ENCODE measurements around the gene PLAC8L1. TPM values are rescaled to one million over a fixed set of nuclear protein-coding genes. Genes with fewer than 3 reads are reported as not detected.
"Not testable (repeated sequence)": the region's sequence is repeated elsewhere in the genome, so short reads cannot be mapped to it uniquely, and the experiment has no call there.

Gene PLAC8L1
- total RNA-seq, 1 donor from 2014 or later, result 2.0 TPM

GRCh38 chr5:146112476-146112875 is 7.1 kb upstream of the PLAC8L1 start:
- peaks cover 19% of the 10 kb centered on the region for H3K36me3 ChIP-seq (ENCODE audit: insufficient read depth, low read length)
- H3K79me2 ChIP-seq (ENCODE audit: insufficient read depth, low read length), result no peaks in the 10 kb centered on the region
- H4K20me1 ChIP-seq (ENCODE audit: insufficient read depth, low read length), result peaks cover 3% of the 10 kb centered on the region
- no peaks in the 10 kb centered on the region for H3K4me1 ChIP-seq (ENCODE audit: insufficient read depth, low read length)
- no peaks in the 10 kb centered on the region for H3K9me3 Mint-ChIP-seq (ENCODE audit: unreplicated experiment)
- no peak overlapping the region for H3K4me3 ChIP-seq (ENCODE audit: insufficient read depth, low read depth, low read length)
- H3K27ac Mint-ChIP-seq (ENCODE audit: unreplicated experiment), result no peak overlapping the region
- H2AFZ ChIP-seq (ENCODE audit: low read depth, low read length), result no peak overlapping the region
- no peak overlapping the region for H3K4me2 ChIP-seq (ENCODE audit: low read length)
- no peak for TF ChIP-seq CTCF (IDR thresholded peaks at IDR 0.05; ENCODE audit: insufficient read depth, low read depth, low read length)
- no peak for TF ChIP-seq EZH2 (IDR thresholded peaks at IDR 0.05; ENCODE audit: insufficient read depth, low read length)
- H3K27ac ChIP-seq (ENCODE audit: low read depth, low read length), result no peak overlapping the region
- no peak overlapping the region for H3K9ac ChIP-seq (ENCODE audit: low read length)
- H3K27me3 ChIP-seq (ENCODE audit: insufficient read depth, low read length), result no peaks in the 10 kb centered on the region
- DNase-seq (ENCODE audit: low read depth) (no peak), FAIRE-seq (no peak)
- H3K4me1 Mint-ChIP-seq (ENCODE audit: low read depth, unreplicated experiment), result no peaks in the 10 kb centered on the region
- no peak overlapping the region for H3K4me3 Mint-ChIP-seq (ENCODE audit: unreplicated experiment)
- H3K36me3 Mint-ChIP-seq (ENCODE audit: low read depth, unreplicated experiment), result peaks cover 9% of the 10 kb centered on the region
- H3K9me3 ChIP-seq (ENCODE audit: insufficient read depth, low read depth, low read length), result no peaks in the 10 kb centered on the region
- H3K27me3 Mint-ChIP-seq (ENCODE audit: low read depth, unreplicated experiment), result no peaks in the 10 kb centered on the region

- Histone ChIP-seq H3K27me3 (ENCODE audit: insufficient read depth, low read length) (no peaks in the 10 kb centered on the region), H2AFZ (ENCODE audit: low read depth, low read length) (no peak overlapping the region), H3K9me3 (ENCODE audit: insufficient read depth, low read depth, low read length) (no peaks in the 10 kb centered on the region), H3K9ac (ENCODE audit: low read length) (no peak overlapping the region), H3K27ac (ENCODE audit: low read depth, low read length) (no peak overlapping the region), H4K20me1 (ENCODE audit: insufficient read depth, low read length) (peaks cover 3% of the 10 kb centered on the region), H3K79me2 (ENCODE audit: insufficient read depth, low read length) (no peaks in the 10 kb centered on the region), H3K4me2 (ENCODE audit: low read length) (no peak overlapping the region), H3K36me3 (ENCODE audit: insufficient read depth, low read length) (peaks cover 18% of the 10 kb centered on the region), H3K4me1 (ENCODE audit: insufficient read depth, low read length) (no peaks in the 10 kb centered on the region), H3K4me3 (ENCODE audit: insufficient read depth, low read depth, low read length) (no peak overlapping the region)
- Mint-ChIP-seq H3K9me3 (ENCODE audit: unreplicated experiment) (no peaks in the 10 kb centered on the region), H3K27me3 (ENCODE audit: low read depth, unreplicated experiment) (no peaks in the 10 kb centered on the region), H3K4me3 (ENCODE audit: unreplicated experiment) (no peak overlapping the region), H3K4me1 (ENCODE audit: low read depth, unreplicated experiment) (no peaks in the 10 kb centered on the region), H3K27ac (ENCODE audit: unreplicated experiment) (no peak overlapping the region), H3K36me3 (ENCODE audit: low read depth, unreplicated experiment) (peaks cover 9% of the 10 kb centered on the region)
- no peak for FAIRE-seq
- no peak for TF ChIP-seq CTCF (IDR thresholded peaks at IDR 0.05; ENCODE audit: insufficient read depth, low read depth, low read length)
- DNase-seq (ENCODE audit: low read depth), result no peak
These were observed 6.0 kb upstream of the PLAC8L1 start for GRCh38 chr5:146111409-146111808.

GRCh38 chr5:146109379-146109778 is 4.0 kb upstream of the PLAC8L1 start:
- no peak overlapping the region for H3K27ac ChIP-seq (ENCODE audit: low read depth, low read length)
- Mint-ChIP-seq H3K4me1 (ENCODE audit: low read depth, unreplicated experiment) (no peaks in the 10 kb centered on the region), H3K9me3 (ENCODE audit: unreplicated experiment) (no peaks in the 10 kb centered on the region), H3K27ac (ENCODE audit: unreplicated experiment) (no peak overlapping the region), H3K4me3 (ENCODE audit: unreplicated experiment) (no peak overlapping the region), H3K36me3 (ENCODE audit: low read depth, unreplicated experiment) (peaks cover 11% of the 10 kb centered on the region), H3K27me3 (ENCODE audit: low read depth, unreplicated experiment) (no peaks in the 10 kb centered on the region)
- no peak for DNase-seq (ENCODE audit: low read depth)
- no peak for FAIRE-seq
- no peak overlapping the region for H3K4me2 ChIP-seq (ENCODE audit: low read length)
- no peaks in the 10 kb centered on the region for H3K4me1 ChIP-seq (ENCODE audit: insufficient read depth, low read length)
- TF ChIP-seq EZH2 (IDR thresholded peaks at IDR 0.05; ENCODE audit: insufficient read depth, low read length) (no peak), CTCF (IDR thresholded peaks at IDR 0.05; ENCODE audit: insufficient read depth, low read depth, low read length) (no peak)
- no peaks in the 10 kb centered on the region for H3K79me2 ChIP-seq (ENCODE audit: insufficient read depth, low read length)
- H3K9ac ChIP-seq (ENCODE audit: low read length), result no peak overlapping the region
- no peak overlapping the region for H2AFZ ChIP-seq (ENCODE audit: low read depth, low read length)
- peaks cover 14% of the 10 kb centered on the region for H3K36me3 ChIP-seq (ENCODE audit: insufficient read depth, low read length)
- no peak overlapping the region for H3K4me3 ChIP-seq (ENCODE audit: insufficient read depth, low read depth, low read length)
- no peaks in the 10 kb centered on the region for H3K27me3 ChIP-seq (ENCODE audit: insufficient read depth, low read length)
- H3K9me3 ChIP-seq (ENCODE audit: insufficient read depth, low read depth, low read length), result no peaks in the 10 kb centered on the region
- H4K20me1 ChIP-seq (ENCODE audit: insufficient read depth, low read length), result no peaks in the 10 kb centered on the region

GRCh38 chr5:146108870-146109269 is 3.5 kb upstream of the PLAC8L1 start:
- not testable (repeated sequence) for H3K4me2 ChIP-seq (ENCODE audit: low read length); H3K4me1 ChIP-seq (ENCODE audit: insufficient read depth, low read length)

More at GRCh38 chr5:146108870-146109269, 3.5 kb upstream of the PLAC8L1 start:
- H3K27ac ChIP-seq (ENCODE audit: low read depth, low read length); H3K27ac Mint-ChIP-seq (ENCODE audit: unreplicated experiment); H3K79me2 ChIP-seq (ENCODE audit: insufficient read depth, low read length); H3K27me3 Mint-ChIP-seq (ENCODE audit: low read depth, unreplicated experiment); H3K4me3 ChIP-seq (ENCODE audit: insufficient read depth, low read depth, low read length); FAIRE-seq; H3K9me3 Mint-ChIP-seq (ENCODE audit: unreplicated experiment); H3K4me1 Mint-ChIP-seq (ENCODE audit: low read depth, unreplicated experiment); H3K9ac ChIP-seq (ENCODE audit: low read length); H3K36me3 Mint-ChIP-seq (ENCODE audit: low read depth, unreplicated experiment); H2AFZ ChIP-seq (ENCODE audit: low read depth, low read length); H3K9me3 ChIP-seq (ENCODE audit: insufficient read depth, low read depth, low read length); H4K20me1 ChIP-seq (ENCODE audit: insufficient read depth, low read length); H3K4me3 Mint-ChIP-seq (ENCODE audit: unreplicated experiment); H3K27me3 ChIP-seq (ENCODE audit: insufficient read depth, low read length); DNase-seq (ENCODE audit: low read depth); H3K36me3 ChIP-seq (ENCODE audit: insufficient read depth, low read length): not testable (repeated sequence)
